Activated CD8-positive, alpha-beta memory T cell treated with anti-CD3 and anti-CD28 coated beads for 4 hours (primary cell): Measurements from ENCODE around the gene MGMT.

Source experiments
- DNase-seq, 2 donors: peaks; one replicate each; pipeline ENCODE4 v3.0.0-alpha.2; 2020; ENCODE audit warnings: low read depth in 2 of 2

MGMT gene

DNA sequence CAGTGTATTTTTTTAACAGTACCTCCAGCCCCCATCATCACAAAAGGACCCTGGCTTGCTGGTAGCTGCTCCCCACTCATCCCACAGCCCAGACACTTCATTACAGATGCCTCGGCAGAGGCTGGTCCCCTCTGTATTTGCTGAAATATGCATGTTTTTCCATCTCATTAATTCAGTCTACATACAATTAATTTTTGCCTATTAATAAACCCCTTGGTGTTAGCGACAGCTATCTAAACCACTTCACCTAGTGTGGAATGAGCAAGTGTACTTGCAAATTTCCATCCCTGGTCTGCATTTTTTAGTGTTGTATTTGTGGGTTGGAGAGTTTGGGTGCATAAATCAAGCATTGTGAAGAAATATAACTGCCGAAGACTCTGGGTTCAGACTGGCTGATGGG is 216.9 kb downstream of the MGMT start:
- DNase-seq = no peak

DNA sequence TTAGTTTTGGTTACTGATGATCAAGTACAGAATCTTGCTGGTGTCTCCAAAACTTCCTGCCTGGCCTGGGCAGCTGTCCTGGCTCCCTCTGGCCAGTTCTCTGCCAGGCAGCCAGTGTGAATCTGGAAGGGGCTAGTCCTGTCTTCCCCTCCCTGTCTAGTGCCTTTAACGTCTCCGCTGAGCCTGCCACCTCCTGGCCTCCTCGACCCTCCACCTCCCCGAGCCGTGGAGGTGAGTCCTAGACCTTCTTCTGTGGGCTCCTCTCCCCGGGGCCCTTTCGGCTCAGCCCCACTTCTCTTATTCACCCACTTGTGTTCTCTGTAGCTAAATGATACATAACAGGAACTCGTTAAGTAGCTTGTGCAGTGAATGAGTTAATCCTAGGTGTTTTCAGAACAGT is 218.2 kb downstream of the MGMT start:
- DNase-seq = no peak

DNA sequence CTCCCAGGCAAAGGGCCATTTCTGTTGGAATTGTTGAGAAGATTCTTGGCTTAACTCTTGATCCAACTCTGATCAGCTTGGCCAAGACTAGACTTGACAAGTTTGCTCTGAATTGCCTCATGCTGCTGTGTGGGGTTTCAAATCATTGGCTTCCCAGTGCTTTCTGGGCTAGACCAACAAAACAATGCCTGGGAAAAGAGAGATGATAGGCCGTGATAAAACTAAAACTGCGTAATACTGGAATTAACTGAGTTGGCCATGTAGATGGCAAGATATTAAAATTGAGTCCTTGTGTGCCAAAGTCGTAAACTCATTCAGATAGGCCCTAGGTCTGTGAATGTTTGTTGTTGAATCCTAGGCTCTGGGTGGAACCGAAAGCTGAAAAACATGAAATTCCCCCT is 222.6 kb downstream of the MGMT start:
- no peak for DNase-seq

DNA sequence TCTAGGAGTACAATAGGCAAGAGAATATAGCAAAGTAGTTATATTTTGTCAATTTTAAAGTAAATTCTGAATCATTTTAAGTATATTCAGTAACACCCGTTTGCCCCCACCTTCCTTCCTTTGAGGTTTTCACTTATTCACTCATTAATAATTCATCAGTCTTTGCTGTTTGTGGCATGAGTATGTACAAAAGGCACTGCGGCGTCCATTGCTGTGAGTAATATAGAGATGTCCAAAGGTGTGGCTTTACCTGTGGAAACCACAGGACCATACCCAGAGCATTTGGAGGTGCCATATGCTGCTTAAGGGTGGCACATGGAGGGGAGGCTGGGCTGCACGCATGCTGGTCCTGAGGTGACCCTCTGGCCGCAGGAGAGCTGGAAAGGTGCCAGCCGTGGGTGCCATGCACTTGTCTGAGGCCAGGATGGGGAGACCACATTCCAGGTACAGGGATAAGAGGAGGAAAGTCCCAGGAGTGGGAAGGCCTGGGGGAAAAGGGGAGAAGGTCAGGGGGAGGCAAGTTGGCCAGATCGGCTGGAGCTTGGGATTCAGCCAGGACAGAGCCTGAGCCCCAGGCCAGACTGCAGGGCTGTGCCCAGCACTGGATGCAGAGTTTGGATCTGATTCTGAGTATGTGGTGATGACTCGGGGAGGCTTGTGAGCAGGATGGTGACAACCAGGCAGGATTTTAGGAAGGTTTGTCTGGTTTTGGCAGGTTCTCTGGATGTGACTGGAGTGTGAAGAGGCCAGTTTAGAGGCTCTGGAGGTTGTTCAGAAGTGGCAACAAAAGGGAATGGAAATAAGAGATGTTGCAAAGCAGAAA is 223.4 kb downstream of the MGMT start:
- DNase-seq = no peak

DNA sequence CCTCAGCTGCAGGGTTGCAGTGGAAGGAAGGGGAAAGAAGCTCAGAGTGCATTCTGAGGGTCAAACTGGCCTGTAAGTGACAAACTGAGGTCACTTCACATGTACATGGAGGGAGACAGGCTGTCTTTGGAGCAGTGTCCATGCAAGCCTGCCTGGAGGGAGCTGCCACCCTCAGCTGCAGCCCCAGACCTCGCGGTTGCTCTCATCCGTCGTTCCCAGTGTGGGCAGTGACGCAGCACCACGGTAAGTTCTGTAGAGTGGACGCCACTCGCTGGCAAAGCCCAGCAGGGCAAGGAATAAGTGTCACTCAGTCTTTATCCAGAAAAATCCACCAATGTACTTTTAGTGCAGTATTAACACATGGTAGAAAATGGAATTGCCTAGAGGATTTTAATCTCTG is 225.7 kb downstream of the MGMT start:
- no peak for DNase-seq

DNA sequence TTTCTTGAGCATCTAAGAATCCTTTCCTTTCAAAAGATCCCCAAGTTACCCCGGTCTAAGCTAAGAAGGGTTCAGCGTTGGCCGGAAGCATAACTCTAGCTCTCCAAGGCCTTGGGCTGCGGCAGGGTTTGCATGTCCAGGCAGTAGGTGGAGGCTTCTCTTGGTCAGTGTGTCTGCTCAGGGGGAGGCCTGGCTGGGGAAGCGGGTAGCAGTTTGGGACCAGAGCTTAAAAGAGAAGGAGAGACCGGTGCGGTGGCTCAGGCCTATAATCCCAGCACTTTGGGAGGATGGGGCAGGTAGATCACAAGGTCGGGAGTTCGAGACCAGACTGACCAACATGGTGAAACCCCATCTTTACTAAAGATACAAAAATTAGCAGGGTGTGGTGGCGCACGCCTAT is 226.3 kb downstream of the MGMT start:
- no peak for DNase-seq

DNA sequence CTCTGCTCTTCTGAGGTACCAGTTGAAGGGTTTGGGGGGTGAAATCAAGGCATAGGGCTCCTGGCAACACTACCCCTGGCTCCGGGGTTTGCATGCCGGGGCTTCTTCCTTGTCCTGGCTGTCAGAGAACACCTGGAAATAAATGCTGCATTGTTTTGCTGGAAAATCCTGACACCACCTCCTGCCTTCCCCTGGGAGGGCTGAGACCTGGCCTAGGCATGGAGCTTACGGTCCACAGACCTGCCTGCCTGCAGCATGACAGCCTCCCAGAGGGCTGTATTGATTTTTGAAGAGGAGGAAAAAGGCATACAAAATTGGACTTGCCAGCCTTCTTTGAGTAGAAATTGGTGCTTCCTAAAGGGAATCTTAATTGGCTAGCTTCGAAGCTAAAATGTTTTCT is 227.1 kb downstream of the MGMT start:
- no peak for DNase-seq

DNA sequence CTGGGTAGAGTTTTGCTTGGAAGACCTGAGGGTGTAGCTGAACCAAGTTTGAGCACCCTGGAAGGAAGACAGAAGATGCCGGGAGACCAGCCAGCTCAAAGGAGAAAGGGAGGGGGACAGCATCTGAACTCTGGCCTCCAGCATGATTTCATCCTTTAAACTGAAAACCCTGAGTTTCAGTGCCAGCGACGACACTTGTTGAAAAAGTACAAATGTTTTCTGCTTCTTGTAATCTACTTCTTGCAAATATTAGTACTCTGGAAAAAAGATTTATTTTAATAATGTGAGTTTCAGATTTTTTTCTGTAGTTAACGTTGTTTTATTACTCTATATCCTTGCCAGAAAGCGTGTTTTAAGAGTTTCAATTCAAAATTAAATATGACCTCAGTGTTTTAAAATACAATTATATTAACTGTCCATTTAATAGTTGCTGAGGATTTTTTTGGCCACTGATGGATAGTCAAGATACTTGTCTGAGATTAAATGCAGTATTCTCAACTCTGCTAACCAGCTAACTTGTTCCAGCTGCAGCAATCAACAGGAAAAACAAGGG is 227.7 kb downstream of the MGMT start:
- no peak for DNase-seq

DNA sequence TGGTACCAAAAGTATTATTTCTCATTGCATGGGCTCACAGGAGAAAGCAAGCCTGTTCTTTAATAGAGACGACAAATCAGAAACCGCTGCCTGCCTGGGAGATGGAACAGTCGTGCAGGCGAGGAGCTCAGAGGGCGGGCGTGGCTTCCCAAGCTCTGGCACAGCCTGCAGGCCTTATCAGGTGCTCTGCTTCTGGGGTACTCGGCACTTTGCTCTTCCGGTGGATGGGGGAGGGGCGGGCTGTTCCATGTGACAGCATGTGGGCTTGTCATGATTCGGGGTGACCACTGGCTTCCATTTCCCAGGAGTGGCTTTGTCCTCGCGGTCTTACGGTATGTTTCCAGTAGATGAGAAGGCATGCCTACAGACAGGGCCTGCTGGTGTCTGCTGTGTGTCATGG is 228.6 kb downstream of the MGMT start:
- DNase-seq = no peak

DNA sequence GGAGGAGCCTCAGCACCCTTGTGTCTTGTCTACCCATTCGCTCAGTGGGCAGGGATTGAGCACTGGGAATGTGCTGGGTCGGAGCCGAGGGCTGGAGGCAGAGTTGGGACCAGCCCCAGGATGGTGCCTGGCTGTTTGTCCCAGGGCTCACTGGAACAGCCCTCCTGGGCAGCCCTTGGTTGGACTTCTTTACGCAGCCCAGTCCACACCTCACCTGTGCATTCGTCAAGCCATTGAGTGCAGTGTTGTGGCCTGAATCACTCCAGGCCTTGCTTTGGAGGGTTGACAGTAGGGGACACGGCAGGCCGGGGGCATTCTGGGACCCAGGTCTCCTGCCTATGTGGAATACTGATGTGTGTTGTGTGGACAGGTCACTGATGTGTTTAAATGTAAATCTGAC is 229.6 kb downstream of the MGMT start:
- DNase-seq = no peak

DNA sequence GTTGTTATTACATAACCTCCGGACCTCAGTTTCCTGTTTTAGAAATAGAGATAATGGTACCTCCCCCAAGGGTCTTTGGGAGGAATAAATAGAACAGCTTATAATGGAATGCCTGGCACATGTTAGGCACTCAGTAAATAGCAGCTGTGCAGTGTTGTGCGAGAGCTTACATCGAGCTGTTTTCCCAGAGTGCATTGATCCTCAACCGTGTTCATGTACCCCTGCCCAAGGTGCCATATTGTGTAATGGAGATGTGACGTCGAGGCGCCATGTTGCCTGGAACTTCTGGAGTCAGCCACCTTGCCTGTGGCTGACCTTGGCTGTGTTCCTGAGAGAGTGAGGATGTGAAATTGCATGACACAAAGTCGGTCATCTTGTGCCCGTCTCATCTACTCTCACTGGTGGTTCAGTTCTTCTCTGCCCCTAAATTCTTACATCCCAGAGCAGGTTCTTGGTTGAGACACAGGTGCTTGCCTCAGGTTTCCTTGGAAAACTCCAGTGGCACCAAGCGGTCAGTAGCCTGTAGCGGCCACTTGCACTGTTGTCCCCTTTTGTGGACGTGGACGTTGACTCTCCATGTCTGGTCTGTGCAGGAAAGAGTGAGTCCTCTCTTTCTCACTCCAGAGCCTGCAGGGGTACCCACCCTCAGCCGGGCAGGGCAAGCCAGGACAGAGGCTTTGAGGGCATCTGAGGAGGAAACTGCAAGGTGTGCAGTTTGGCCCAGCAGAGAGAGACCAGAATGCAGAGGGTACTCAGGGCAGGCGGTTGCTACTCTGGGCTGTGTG is 230.6 kb downstream of the MGMT start:
- no peak for DNase-seq

DNA sequence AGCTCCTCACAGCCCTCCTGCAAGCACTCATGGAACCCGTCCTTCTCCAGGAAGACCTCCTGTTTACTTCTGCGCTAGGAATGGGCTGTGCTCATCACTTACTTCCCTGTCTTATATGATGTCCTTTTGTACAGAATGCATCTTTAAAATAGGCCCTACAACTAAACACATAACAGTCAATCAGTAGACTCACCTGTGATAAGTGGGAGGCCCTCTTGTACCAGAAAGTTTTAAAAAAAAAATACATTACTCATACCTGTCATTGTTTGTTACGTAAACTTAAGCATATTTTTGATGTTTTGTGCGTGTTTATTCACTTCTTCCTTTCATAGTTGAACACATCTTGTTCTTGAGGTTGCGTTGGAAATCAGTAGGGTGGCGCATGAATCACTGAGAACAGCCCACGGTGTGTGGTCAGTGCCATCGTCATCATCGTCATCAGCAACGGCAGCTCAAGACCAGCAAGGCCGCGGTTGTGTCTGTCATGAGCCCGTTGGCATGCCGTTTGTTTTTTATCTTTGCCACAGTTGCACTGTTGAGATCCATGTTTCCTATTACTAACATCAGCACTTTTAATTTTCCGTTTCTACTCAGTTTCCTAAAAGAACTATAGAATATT is 232.8 kb downstream of the MGMT start:
- no peak for DNase-seq

DNA sequence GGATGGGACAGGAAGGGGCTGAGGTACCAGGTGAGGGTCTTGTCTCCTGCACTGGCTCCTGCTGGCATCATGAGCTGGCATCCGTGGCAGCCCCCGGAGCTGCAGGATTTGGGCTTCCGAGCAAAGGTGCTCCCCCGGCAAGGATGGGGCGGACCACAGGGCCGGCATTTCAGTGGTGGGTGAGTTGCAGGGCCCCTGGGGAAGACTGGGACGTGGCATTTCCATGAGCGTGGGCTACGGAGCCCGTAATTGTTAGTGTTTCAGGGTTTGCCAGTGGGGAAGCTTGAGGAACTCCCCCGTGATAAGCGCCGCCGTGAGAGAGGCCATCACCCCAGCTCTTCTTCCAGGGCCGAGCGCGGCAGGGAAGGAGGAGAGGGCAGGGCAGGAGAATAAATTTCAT is 235.6 kb downstream of the MGMT start:
- DNase-seq = no peak

DNA sequence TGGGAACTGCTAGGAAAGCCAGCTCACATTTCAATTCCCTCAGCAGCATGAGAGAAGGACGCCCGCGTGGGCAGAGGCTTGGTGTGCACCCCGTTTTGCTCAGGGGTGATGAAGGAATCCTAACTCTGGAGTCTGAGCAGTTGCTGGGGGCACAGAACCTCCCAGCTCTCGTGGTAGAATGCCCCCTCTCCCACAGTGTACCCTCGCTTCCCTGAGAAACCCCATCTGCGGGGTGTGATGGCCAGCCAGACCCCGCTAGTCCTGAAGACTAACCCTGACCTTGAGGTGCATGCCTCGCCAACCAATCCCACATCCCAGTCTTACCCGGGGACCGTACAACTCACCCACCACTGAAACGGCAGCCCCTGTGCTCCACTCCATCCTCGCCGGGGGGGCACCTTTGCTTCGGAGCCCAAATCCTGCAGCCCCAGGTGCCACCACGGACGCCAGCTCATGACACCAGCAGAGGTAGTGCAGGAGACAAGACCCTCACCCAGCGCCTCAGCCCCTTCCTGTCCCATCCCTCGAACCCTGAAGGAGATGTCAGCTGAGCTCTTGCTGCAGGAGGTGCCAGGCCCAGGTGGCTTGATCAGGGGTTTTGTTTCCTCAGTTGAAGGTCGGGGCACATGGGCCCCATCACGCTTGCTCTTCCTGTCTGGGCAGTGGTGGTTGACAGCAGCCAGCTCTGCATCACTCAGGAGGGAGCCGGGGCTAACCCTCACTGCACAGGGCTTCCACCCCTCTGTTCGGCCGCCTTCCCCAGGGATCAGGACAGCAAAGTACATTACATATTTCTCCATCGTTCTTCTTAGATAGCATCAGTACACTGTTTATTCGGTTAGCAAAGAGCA is 236.5 kb downstream of the MGMT start:
- DNase-seq = no peak

DNA sequence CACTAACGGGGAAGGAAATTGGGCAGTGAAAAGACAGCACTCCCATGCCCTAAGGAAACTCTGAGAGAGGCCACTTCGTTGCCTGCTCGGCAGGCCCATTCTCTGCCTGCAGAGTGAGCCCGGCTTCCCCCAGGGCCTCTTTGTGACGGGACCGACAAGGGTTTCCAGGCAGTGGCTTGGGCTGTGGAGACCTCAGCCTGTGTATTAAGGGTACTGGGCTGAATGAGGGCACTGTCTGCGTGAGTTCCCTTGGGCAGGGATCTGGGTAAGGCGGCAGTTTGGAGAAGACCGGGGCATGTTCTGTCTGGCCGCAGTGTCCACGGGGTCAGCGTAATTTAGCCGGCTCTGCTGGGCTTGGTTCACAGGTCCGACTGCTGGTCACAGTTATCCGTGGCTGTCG is 237.2 kb downstream of the MGMT start:
- no peak for DNase-seq

DNA sequence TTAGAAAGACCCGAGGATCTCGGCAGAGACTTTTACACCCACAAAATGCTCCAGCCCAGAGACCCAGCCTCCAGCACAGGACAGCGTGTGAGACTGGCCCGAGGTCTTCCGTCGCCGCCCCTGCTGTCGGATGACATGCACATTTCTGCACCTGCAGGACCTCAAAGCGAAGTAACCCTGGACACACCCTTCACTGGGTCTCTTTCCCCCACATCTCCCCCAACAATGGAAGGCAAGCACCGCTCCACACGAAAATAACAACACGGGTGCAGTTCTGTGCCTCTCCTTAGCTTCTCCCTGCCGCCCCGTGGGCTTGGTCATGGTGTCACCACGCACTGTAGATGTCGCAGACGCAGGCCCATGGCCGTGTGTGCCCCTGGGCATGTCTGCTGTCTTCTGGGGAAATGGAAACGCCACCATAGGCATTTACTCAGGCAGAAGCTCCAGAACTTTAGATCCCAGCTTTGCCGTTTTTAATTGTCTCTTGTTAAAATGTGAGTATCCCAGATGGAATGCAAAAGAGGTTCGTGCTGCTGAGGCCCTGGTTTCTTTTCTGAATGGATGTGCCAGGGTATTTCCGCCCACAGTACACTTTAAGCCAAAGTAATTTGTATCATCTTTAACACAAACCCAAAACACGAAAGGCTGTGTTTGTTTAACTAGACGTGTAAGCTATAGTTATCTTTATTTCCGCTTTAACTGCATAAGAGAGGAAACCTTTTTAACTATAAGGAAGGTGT is 237.9 kb downstream of the MGMT start:
- DNase-seq = no peak

DNA sequence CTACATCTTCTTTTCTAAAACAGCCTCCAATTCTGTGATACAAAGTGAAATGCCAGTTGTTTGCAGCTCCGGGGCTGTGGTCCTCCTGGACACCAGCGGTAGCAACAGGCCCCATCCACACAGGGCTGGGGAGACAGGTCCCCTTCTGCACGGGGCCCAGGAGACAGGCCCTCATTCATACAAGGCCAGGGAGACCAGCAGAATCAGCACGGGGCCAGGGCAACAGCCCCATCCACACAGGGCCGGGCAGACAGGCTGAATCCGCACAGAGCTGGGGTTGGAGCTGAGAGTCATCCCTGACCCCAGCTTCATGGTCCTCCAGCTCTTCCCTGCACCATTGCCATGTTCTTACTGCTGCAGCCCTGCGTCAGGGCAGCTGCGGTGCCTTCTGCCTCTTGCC is 238.6 kb downstream of the MGMT start:
- DNase-seq = no peak

DNA sequence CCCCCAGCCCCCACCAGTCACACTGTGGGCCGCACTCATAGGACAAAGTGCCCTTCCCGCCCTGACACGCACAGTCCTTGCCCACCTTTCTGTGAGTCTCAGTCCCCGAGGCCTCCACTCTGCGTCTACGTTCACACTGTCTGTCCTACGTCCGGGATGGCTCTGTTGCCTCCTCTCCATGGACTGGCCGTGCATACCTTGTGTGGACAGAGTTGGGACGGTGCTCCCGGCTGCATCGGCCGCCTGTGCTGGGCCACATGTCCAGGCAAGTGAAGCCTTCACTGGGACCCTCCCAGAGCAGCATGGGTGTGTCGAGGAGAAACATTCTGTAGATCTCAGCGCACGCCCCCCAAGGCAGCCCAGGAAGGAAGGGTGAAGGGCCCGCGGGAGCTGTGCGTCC is 239.0 kb downstream of the MGMT start:
- DNase-seq = no peak

DNA sequence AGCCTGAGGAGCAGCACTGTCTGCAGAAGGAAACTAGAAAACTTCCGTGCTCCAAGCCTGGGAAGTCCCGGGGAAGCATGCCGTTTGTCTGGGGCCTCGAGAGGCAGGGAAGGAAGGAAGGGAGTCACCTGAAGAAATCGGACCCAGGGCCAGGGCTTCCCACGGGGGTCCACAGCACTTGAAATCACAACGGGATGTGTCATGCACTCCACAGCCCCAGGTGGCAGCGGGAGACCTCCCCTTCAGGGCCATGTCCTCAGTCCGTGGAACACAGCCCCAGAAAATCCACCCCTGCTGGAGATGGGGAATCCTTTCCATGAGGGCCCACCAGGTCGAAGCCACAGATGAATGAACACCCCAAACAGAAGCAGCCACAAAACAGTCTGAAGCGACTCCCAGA is 239.5 kb downstream of the MGMT start:
- no peak for DNase-seq

DNA sequence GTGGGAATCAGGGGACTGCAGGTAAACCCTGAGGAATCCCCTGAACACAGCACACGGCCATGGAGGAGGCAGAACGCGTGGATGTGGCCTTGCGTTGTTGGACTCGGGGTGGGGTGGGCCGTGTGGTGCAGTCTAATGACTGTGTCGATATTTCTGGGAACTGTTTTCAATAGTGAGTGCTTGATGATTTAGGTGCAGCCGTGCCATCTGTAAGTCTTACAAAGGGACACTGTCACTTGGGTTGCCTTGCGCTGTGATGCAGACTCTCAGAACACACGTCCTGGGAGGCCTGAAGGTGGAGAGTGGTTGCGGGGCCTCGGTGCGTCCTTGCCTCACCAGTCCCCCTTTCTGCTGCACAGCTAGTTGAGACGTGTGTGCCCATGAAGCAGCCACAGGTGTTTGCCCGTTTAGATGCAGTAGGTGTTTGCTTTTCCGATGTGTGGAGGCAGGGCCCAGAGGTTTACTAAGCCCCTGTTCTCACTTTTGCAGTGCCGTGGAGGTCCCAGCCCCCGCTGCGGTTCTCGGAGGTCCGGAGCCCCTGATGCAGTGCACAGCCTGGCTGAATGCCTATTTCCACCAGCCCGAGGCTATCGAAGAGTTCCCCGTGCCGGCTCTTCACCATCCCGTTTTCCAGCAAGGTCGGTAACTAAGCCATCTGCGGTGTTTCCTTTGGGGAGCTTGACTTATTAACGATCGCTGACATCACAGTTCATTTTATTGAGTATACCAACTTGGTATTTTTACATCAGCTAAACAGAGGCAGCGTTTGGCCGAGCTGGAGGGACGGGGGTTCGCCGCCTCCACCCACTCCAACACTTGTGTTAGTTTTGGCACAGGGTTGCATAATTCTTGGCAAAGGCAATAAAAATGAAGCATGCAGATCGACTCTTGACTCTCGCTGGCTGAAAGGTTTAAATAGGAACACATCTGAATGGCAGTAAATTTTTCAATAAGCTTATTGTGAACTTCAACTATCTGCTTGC is 240.7 kb downstream of the MGMT start:
- no peak for DNase-seq
